GM12892 (cell line): ENCODE results near the gene PRSS50.

Source experiments
- POLR2A ChIP-seq: IDR thresholded peaks from 2 replicates; pipeline ENCODE4 v1.6.1; 2011; ENCODE audit warnings: low read depth, low read length, control low read depth
- POLR2AphosphoS5 ChIP-seq: IDR thresholded peaks from 2 replicates; pipeline ENCODE4 v1.6.1; 2011; ENCODE audit warnings: low read depth, low read length, control low read depth
- TAF1 ChIP-seq: IDR thresholded peaks from 2 replicates; pipeline ENCODE4 v1.6.1; 2011; ENCODE audit warnings: low read depth, mild to moderate bottlenecking, control low read depth, low read length, borderline replicate concordance

GRCh38 chr3:46711760-46712159 lies 5.9 kb downstream of the PRSS50 start:
- no peak for TF ChIP-seq POLR2A
- TF ChIP-seq POLR2AphosphoS5, result no peak
- TF ChIP-seq TAF1, result no peak
